Adrenal gland (tissue), 12 donors: ENCODE results near the gene VPS13D. TPM values are rescaled to one million over a fixed set of nuclear protein-coding genes. Genes with fewer than 3 reads are reported as not detected.

ENCODE experiments used
- DNase-seq, 7 donors: peaks; one replicate each; pipeline ENCODE4 v3.0.0-alpha.2; 2019 to 2020
- H3K27ac ChIP-seq, 5 donors: fragments of 200-600 bp; sonication (generic) in 4 of 5; 1 replicate in 3 of 5; 2 replicates in 2 of 5; pipeline versions ENCODE4 v1.5.1 to v1.8.0; 2016 to 2020; ENCODE audit warnings: mild to moderate bottlenecking in 1 of 5
- H3K27me3 ChIP-seq: fragments of 200-600 bp; 2 replicates; pipeline ENCODE4 v1.8.0; 2021
- H3K36me3 ChIP-seq, 2 donors: fragments of 200-600 bp; replicated peaks in 1 of 2; 1 replicate in 1 of 2; 2 replicates in 1 of 2; pipeline versions ENCODE4 v1.5.1 to v1.8.0; 2018 to 2022
- H3K4me1 ChIP-seq, 2 donors: fragments of 200-600 bp; replicated peaks in 1 of 2; 1 replicate in 1 of 2; 2 replicates in 1 of 2; pipeline versions ENCODE4 v1.5.1 to v1.8.0; 2018 to 2021
- H3K4me3 ChIP-seq, 4 donors: fragments of 200-600 bp; sonication (generic) in 3 of 4; one replicate each; pipeline ENCODE4 v1.5.1; 2016 to 2018
- H3K9me3 ChIP-seq, 3 donors: fragments of 200-600 bp; sonication (generic) in 1 of 3; replicated peaks in 1 of 3; 1 replicate in 2 of 3; 2 replicates in 1 of 3; pipeline versions ENCODE4 v1.5.1 to v1.8.0; 2016 to 2021
- CTCF ChIP-seq, 6 experiments: fragments of 450-650 bp in 4 of 6; fragments of 200-600 bp in 2 of 6; sonication (generic) in 1 of 6; IDR thresholded peaks; 1 replicate in 5 of 6; 2 replicates in 1 of 6; pipeline versions ENCODE4 v1.5.1 to v1.8.0; 2016 to 2021; ENCODE audit warnings: antibody characterized with exemption in 6 of 6, mild to moderate bottlenecking in 2 of 6, moderate library complexity in 1 of 6
- POLR2A ChIP-seq, 2 donors: fragments of 450-650 bp; IDR thresholded peaks; one replicate each; pipeline ENCODE4 v1.6.1; 2017; ENCODE audit warnings: antibody characterized with exemption in 2 of 2, mild to moderate bottlenecking in 2 of 2, moderate library complexity in 1 of 2
- WGBS, 4 donors: extraction: QIAGEN DNeasy Blood & Tissue Kit in 2 of 4; methylation state at CpG; one replicate each; pipeline versions ENCODE4 v1.1.5 to v1.1.7; 2013 to 2017; 5-methylcytosine and 5-hydroxymethylcytosine counted together
- intact Hi-C, 2 donors: fragments of 100-400 bp; cut with DNase I; formaldehyde crosslinking; loops; one replicate each; pipeline versions ENCODE4 v1.14.1 to v1.15.0; 2022 to 2023
- polyA plus RNA-seq, 3 donors: library from polyadenylated mRNA; stranded (reverse); fragments of 200-250 nt in 2 of 3; fragments of 350-450 nt in 1 of 3; fragmentation: Illumina TruSeq in 1 of 3; extraction: RNeasy Lipid Tissue Mini Kit (QIAGEN cat#74804) in 1 of 3; gene quantifications; one replicate each; pipeline ENCODE4 v1.2.3, GENCODE V29; 2013 to 2014
- total RNA-seq, 9 donors: library from RNA; depleted of rRNA in 4 of 9; stranded (reverse); fragments of >200 nt in 4 of 9; fragments of 120-200 nt in 1 of 9; fragmentation: NEBNext Ultra II Directional in 1 of 9; extraction: Animal tissue kit (Norgen Biotek cat#: 25700) in 1 of 9; gene quantifications; one replicate each; pipeline versions ENCODE4 v1.1.0 to v1.2.4, GENCODE V29; 2013 to 2023
- donor health status: healthy with polysubstance abuse.
- donor health status: Bipolar disorder and iron deficiency.
- donor health status: DM: yes; HTN: yes; CAD: no.
- donor health status: DM: no; HTN: no; CAD: no.
- donor health status: DM: no; HTN: no; CAD: no.
- donor health status: DM: yes; HTN: yes; CAD: no.

The VPS13D gene
- total and polyA plus RNA-seq, 12 donors, result 17.0 to 62.3 (median 39.9) TPM

DNA sequence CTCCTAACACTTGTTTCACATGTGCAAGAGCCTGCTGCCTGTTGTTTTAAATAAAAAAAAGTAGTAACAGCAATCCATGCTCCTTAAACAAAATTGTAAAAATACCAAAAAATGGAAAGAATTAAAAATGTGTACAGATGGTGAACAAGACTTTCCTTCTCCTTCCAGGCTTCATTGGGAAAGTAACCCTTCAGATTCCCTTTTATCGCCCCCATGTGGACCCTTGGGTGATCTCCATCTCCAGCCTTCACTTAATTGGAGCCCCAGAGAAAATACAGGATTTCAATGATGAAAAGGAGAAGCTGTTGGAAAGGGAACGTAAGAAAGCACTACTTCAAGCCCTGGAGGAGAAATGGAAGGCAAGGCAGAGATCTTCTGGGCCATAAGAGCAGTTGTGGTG lies 14.2 kb downstream of the VPS13D start:
- Histone ChIP-seq H3K9me3 (no peaks in the 10 kb centered on the region), H3K36me3 (peaks cover 0 to 57% of the 10 kb centered on the region in 2 donors), H3K4me3 (no peak overlapping the region), H3K27me3 (no peaks in the 10 kb centered on the region), H3K4me1 (no peaks in the 10 kb centered on the region), H3K27ac (no peak overlapping the region)
- WGBS, 4 donors, result 69 to 85% (median 78%) methylated on average over 2 of the region's 2 CpGs
- no peak for DNase-seq
- intact Hi-C loops, result no loop called here
- no peak for TF ChIP-seq POLR2A (IDR thresholded peaks at IDR 0.05)
- TF ChIP-seq CTCF (IDR thresholded peaks at IDR 0.05), result peak in 3 of 6 experiments; percentile 25 to 30 (median 26)

- 90 to 96% (median 95%) methylated on average over 5 of the region's 5 CpGs for WGBS, 4 donors
- DNase-seq, result no peak
- intact Hi-C loops, result no loop called here
- TF ChIP-seq POLR2A (IDR thresholded peaks at IDR 0.05) (no peak), CTCF (IDR thresholded peaks at IDR 0.05) (no peak)
- H3K9me3 ChIP-seq, result no peaks in the 10 kb centered on the region
- no peak overlapping the region for H3K27ac ChIP-seq
- H3K36me3 ChIP-seq, result peaks cover 0 to 62% of the 10 kb centered on the region in 2 donors
- no peak overlapping the region for H3K4me3 ChIP-seq
- H3K27me3 ChIP-seq, result no peaks in the 10 kb centered on the region
- no peaks in the 10 kb centered on the region for H3K4me1 ChIP-seq
These were observed 14.8 kb downstream of the VPS13D start for GRCh38 chr1:12244585-12244984.

DNA sequence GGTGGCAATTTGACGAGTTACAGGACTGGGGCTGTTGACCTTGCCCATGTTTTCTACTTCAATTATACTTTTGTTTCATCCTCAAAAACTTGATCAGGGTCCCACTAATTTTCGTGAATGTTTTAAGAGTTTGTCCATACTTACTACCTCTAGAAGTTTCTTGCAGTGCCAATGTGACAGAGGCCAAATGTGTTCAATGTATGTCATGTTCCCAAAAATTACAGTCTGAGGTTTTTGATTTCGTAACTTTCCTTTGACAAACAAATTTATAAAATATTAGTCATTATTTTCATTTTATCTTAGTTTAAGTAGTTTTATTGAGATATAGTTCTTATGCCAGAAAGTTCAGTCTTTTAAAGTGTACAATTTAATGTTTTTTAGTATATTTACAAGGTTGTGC lies 15.3 kb downstream of the VPS13D start:
- Histone ChIP-seq H3K4me1 (no peaks in the 10 kb centered on the region), H3K9me3 (no peaks in the 10 kb centered on the region), H3K36me3 (peaks cover 0 to 67% of the 10 kb centered on the region in 2 donors), H3K27me3 (no peaks in the 10 kb centered on the region), H3K4me3 (no peak overlapping the region), H3K27ac (no peak overlapping the region)
- 57 to 94% (median 84%) methylated on average over 3 of the region's 3 CpGs for WGBS, 4 donors
- no peak for DNase-seq
- intact Hi-C loops, result no loop called here
- no peak for TF ChIP-seq POLR2A (IDR thresholded peaks at IDR 0.05)
- TF ChIP-seq CTCF (IDR thresholded peaks at IDR 0.05), result no peak

GRCh38 chr1:12245733-12246132 lies 15.9 kb downstream of the VPS13D start:
- DNase-seq, result no peak
- no peaks in the 10 kb centered on the region for H3K9me3 ChIP-seq
- H3K4me1 ChIP-seq, result no peaks in the 10 kb centered on the region
- intact Hi-C loops, result no loop called here
- H3K27me3 ChIP-seq, result no peaks in the 10 kb centered on the region
- H3K36me3 ChIP-seq, result peaks cover 0 to 73% of the 10 kb centered on the region in 2 donors
- no peak overlapping the region for H3K27ac ChIP-seq
- no peak overlapping the region for H3K4me3 ChIP-seq
- TF ChIP-seq POLR2A (IDR thresholded peaks at IDR 0.05), result no peak
- no peak for TF ChIP-seq CTCF (IDR thresholded peaks at IDR 0.05)
